Stimulated activated CD8-positive, alpha-beta memory T cell treated with anti-CD3 and anti-CD28 coated beads, Interleukin-7, amount 100 ng/mL, for 48 hours (primary cell): ENCODE results near the gene MRPL36.

Experiments
- DNase-seq, 2 donors: peaks; one replicate each; pipeline ENCODE4 v3.0.0-alpha.2; 2020; ENCODE audit warnings: low read depth in 1 of 2; ENCODE audit errors: extremely low read depth in 1 of 2

The MRPL36 gene

GRCh38 chr5:1782385-1783215 lies 17.0 kb downstream of the MRPL36 start:
- no peak for DNase-seq

- no peak for DNase-seq
Observed at GRCh38 chr5:1781726-1782384, 17.8 kb downstream of the MRPL36 start.

- DNase-seq = no peak
Observed at GRCh38 chr5:1781107-1781506, 18.5 kb downstream of the MRPL36 start.

GRCh38 chr5:1780614-1780930 lies 19.1 kb downstream of the MRPL36 start:
- DNase-seq = no peak

- DNase-seq = no peak
Observed at GRCh38 chr5:1779782-1780613, 19.6 kb downstream of the MRPL36 start.

GRCh38 chr5:1779021-1779680 lies 20.5 kb downstream of the MRPL36 start:
- DNase-seq = no peak

- no peak for DNase-seq
Observed at GRCh38 chr5:1778138-1779020, 21.3 kb downstream of the MRPL36 start.

- no peak for DNase-seq
Observed at GRCh38 chr5:1777281-1778137, 22.1 kb downstream of the MRPL36 start.

GRCh38 chr5:1776831-1777230 lies 22.8 kb downstream of the MRPL36 start:
- no peak for DNase-seq

GRCh38 chr5:1772634-1773033 lies 27.0 kb downstream of the MRPL36 start:
- no peak for DNase-seq

GRCh38 chr5:1771149-1772065 lies 28.2 kb downstream of the MRPL36 start:
- no peak for DNase-seq

GRCh38 chr5:1770443-1770802 lies 29.2 kb downstream of the MRPL36 start:
- DNase-seq = no peak

- DNase-seq = no peak
Observed at GRCh38 chr5:1769752-1770442, 29.7 kb downstream of the MRPL36 start.

- no peak for DNase-seq
Observed at GRCh38 chr5:1769017-1769640, 30.5 kb downstream of the MRPL36 start.

GRCh38 chr5:1768283-1769000 lies 31.2 kb downstream of the MRPL36 start:
- DNase-seq = no peak

- DNase-seq = no peak
Observed at GRCh38 chr5:1767524-1768282, 31.9 kb downstream of the MRPL36 start.
